Endometrium (tissue), 2 donors: ENCODE results near the gene SPTBN1.

ENCODE experiments used
- FAIRE-seq: peaks from 2 replicates; lab custom pipeline; 2012; peaks lifted over from hg19 to GRCh38; lab: Jason Lieb, UNC
- donor health status: control.
- donor health status: control.

SPTBN1 gene

DNA sequence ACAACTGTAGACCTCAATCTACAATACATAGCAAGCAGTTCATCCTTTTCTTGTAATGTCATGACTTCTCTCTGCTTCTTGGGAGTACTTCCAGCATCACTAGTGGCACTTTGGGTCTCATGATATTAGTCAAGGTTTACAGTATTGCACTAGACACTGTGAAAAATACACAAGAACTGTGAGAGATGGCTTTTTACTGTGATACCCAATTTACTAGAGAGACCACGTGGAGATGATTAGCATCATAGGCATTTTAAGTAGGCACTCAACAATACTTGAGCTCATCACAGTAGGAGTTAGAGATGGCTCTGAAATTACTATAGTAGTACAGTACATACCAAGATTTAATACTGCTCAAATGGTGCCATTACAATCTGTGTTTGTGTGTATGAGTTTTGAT, 154.6 kb downstream of the SPTBN1 start:
- no peak for FAIRE-seq

- FAIRE-seq, result no peak
Measured at GRCh38 chr2:54611830-54612545, 155.9 kb downstream of the SPTBN1 start.

- FAIRE-seq, result no peak
Measured at GRCh38 chr2:54613386-54613785, 157.3 kb downstream of the SPTBN1 start.

- no peak for FAIRE-seq
Measured at GRCh38 chr2:54613794-54614257, 157.7 kb downstream of the SPTBN1 start.

DNA sequence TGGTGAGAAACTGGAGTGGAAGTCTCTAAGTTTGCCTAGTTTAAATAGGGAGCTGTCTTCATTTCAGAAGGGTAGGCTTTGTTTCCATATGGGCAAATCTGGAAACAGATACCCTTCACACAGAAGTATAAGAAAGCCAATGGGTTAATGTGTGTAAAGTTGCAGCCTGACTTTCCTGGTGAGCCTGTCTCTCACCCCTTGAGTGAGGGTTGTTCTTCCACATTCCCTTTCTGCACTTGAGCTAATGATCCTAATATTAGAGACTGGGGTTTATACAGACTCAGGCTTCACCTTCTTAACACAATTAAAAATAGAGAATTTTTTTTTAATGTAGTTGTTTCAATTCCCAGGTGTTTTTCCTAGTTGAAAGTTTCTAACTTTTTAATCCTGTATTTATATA, 158.7 kb downstream of the SPTBN1 start:
- no peak for FAIRE-seq

DNA sequence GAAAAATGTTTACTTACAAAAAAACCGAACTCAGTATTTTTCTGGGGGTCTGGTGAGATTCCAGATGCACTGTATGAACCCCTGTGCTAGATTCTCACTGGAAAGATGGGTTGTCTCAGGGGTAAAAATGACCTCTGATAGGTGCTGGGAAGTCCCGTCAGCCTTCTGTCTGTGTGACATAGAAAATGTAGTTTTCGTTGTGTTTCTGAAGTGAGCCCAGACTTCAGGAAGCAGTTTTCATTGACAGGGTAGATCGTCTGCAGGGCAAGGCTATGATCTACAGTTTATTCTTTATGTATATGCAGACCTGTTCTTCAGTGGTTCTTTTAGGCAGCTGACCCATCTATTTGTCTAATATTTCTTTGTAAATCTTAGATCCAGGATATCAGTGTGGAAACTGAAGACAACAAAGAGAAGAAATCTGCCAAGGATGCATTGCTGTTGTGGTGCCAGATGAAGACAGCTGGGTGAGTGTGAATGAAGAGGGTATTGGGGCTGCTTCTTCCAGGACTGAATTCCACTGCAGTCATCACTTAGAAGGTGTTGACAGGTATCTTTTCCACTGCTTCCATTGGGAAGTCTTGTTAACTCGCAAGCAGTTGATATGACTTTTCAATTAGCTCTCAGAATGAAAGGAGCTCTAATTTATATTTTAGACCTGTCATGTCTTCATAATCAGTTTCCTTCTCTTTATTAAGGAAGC, 159.9 kb downstream of the SPTBN1 start:
- FAIRE-seq, result no peak

DNA sequence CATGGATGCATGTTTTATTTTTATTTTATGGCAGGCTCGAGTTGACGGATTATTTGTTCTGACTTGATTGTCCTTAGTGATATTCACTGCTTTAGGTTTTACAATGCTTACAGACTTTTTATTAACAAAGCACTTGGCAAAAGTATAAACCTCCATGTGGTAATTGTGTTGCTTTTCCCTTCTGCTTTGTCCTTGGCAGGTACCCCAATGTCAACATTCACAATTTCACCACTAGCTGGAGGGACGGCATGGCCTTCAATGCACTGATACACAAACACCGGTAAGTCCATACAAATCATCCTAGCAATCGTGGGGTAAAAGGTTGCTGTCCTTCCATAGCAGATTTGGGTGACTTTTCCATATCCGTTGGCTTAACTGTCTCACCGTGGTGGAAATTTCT, 161.3 kb downstream of the SPTBN1 start:
- no peak for FAIRE-seq

- no peak for FAIRE-seq
Measured at GRCh38 chr2:54618646-54619565, 162.8 kb downstream of the SPTBN1 start.

DNA sequence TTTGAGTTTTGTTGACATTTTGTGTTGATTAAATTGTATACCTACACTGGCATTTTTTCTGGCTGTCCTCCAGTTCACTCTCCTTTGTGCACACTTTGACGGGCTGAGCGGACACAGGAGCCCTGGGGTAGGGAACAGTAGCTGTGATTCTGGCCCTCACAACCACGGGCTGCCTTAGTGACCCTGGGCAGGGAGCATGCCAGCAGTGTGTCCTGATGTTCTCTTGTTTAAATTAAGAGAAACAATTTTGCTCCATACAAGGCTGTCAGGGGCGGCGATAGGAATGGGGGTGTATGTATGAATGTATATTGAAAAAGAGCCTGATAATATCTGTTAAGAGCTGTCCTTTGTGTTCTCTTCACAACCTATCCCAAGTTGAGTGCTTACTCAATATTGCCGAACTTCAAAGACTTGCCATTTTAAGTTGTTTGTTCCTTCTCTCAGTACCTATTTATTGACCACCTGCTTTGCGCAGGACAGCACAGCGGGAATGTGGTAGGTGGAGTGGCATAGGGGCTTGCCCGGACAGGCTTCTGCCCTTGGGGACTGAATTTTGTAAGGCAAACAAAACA, 163.6 kb downstream of the SPTBN1 start:
- no peak for FAIRE-seq

DNA sequence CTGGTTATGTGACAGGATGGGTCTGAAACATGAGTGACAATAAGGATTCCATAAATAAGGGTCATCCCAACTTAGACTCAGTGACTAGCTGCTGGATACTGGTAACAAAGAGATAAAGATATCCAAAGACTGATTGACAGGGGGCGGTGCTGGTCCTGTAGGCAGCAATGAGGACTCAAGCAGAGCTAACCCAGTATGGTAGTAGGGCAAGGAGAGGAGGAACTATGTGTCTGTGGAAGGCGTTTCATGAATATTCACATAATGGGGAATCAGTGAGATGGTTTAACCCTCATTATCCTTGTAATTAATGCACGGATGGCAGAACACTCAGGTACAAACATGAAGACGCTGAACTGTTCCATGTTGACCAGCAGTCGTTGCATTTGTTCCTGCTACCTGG, 164.8 kb downstream of the SPTBN1 start:
- no peak for FAIRE-seq

GRCh38 chr2:54624591-54625071, 168.5 kb downstream of the SPTBN1 start:
- no peak for FAIRE-seq

DNA sequence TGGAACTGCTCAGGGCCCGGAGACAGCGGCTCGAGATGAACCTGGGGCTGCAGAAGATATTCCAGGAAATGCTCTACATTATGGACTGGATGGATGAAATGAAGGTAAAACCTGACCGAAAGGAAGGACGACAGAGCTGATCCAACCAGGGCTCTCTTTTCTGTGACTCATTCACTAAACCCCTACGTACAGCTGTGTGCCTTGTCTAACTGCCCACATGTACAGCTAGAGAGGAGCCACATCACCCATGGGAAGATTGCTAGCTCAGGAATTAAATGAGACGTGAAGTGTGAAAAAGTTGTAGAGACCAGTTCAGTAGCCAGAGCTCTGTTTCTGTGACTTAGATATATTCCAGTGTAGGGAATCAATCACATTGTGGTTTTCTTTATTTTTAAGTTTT, 170.0 kb downstream of the SPTBN1 start:
- no peak for FAIRE-seq

DNA sequence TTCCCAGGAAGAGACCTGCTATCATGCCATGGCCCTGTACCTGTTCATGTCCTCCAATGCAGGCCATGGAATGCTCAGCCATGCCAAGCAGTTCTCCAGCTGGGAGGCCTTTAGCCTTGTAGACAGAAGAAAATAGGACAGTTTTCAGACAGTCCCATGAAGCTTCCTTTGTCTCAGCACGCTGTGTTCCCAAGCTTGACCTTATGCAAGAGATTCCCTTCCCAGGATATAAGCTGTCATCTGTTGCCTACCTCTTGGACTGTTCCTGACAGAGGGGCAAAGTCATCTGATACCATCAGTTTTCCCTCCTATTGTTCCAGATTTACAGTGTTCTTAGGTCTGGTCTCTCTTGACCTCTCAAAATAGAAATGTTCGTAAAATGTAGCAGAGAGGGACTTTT, 170.8 kb downstream of the SPTBN1 start:
- FAIRE-seq, result no peak

DNA sequence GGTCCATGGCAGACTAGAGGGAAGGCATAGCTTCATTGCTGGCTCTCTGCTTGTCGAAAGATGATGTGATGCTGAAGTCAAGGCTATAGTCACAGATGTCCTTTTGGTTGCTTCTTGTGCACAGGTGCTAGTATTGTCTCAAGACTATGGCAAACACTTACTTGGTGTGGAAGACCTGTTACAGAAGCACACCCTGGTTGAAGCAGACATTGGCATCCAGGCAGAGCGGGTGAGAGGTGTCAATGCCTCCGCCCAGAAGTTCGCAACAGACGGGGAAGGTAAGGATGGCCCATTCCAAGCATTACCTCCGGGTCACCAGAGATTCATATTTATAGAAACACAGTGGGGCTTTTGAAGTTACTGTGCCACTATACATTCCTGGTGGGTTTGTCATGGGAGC, 171.8 kb downstream of the SPTBN1 start:
- no peak for FAIRE-seq

- no peak for FAIRE-seq
Measured at GRCh38 chr2:54628418-54628817, 172.3 kb downstream of the SPTBN1 start.

DNA sequence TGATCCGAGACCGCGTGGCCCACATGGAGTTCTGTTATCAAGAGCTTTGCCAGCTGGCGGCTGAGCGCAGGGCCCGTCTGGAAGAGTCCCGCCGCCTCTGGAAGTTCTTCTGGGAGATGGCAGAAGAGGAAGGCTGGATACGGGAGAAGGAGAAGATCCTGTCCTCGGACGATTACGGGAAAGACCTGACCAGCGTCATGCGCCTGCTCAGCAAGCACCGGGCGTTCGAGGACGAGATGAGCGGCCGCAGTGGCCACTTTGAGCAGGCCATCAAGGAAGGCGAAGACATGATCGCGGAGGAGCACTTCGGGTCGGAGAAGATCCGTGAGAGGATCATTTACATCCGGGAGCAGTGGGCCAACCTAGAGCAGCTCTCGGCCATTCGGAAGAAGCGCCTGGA, 172.8 kb downstream of the SPTBN1 start:
- no peak for FAIRE-seq

DNA sequence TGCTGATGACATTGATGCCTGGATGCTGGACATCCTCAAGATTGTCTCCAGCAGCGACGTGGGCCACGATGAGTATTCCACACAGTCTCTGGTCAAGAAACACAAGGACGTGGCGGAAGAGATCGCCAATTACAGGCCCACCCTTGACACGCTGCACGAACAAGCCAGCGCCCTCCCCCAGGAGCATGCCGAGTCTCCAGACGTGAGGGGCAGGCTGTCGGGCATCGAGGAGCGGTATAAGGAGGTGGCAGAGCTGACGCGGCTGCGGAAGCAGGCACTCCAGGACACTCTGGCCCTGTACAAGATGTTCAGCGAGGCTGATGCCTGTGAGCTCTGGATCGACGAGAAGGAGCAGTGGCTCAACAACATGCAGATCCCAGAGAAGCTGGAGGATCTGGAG, 173.3 kb downstream of the SPTBN1 start:
- no peak for FAIRE-seq

DNA sequence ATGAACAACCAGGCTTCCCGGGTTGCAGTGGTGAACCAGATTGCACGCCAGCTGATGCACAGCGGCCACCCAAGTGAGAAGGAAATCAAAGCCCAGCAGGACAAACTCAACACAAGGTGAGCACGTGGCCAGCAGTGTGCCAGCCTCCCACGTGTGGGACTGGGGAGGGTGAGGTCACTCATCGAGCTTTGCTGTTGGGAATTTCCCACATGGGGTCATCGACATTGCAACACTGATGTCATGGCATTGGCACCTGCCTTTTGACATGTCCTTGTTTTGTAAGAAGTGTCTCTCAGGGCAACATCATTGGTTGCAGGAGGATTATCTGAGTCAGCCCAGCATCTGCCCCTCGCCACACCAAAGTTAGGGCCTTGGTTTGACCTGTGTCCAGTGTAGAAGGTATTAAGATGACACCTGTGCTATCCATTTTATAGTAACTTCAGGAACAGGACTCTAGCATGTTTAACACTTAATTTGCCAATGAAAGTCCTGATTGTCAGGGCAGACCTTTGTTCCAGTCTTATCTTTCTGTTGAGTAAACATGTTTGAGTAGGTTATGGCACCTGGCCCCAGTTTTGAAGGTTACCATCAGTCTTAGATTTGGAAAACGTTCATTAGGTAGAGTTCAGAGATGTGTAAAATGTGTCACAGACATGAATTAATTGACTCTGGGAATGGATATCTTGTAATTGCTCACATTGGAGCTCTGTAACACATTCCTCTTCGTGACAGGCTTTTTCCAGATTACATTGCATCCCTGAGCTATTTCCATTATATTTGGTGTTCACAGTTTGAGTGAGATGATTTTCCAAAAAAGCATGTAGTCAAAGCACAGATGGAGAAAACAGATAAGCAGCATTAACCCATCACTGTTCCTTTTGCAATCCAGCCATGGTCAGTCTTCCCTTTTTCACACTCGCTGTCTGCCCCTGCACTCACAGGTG, 174.1 kb downstream of the SPTBN1 start:
- no peak for FAIRE-seq

- FAIRE-seq, result no peak
Measured at GRCh38 chr2:54630858-54631497, 174.9 kb downstream of the SPTBN1 start.

GRCh38 chr2:54631755-54632154, 175.6 kb downstream of the SPTBN1 start:
- no peak for FAIRE-seq
